Measurements from ENCODE around the gene ASIP. TPM values are rescaled to one million over a fixed set of nuclear protein-coding genes. Genes with fewer than 3 reads are reported as not detected.

The ASIP gene
- total and polyA plus RNA-seq, 2 of the 4 experiments (the other 2 are of a cell fraction) = not detected

GRCh38 chr20:34233687-34234086, 7.5 kb upstream of the ASIP start:
- ATAC-seq (ENCODE audit: low read depth) = no peak
- no peak overlapping the region for H3K56ac ChIP-seq (ENCODE audit: extremely low read depth, insufficient read depth, low read length)
- H3K9ac ChIP-seq (ENCODE audit: low read depth, low read length) = no peak overlapping the region
- H3K27me3 ChIP-seq (ENCODE audit: control insufficient read depth, insufficient read depth, low read length) = peaks cover 9% of the 10 kb centered on the region
- no peak overlapping the region for H4K5ac ChIP-seq (ENCODE audit: low read depth, low read length)
- ChIA-PET POLR2A (ENCODE audit: unreplicated experiment) (no interaction called here), CTCF (no interaction called here)
- H2BK120ac ChIP-seq (ENCODE audit: low read depth, low read length) = no peak overlapping the region
- in situ Hi-C loops (cut with MboI; ENCODE audit: low sequenced_read_pairs) = no loop called here
- H4K8ac ChIP-seq (ENCODE audit: low read depth in 2 of 2, low read length in 2 of 2) = no peak overlapping the region
- no peak overlapping the region for H2BK20ac ChIP-seq (ENCODE audit: low read depth, low read length)
- H2AFZ ChIP-seq (replicated peaks; ENCODE audit: low read length, poor library complexity) = no peak overlapping the region
- no peak overlapping the region for H3K4ac ChIP-seq (ENCODE audit: low read depth, low read length)
- H2BK5ac ChIP-seq (ENCODE audit: low read depth, low read length, poor library complexity, severe bottlenecking) = no peak overlapping the region
- H2AK9ac ChIP-seq (replicated peaks; ENCODE audit: low read depth, low read length, poor library complexity) = no peak overlapping the region
- no peak for DNase-seq
- no peak overlapping the region for H2AK5ac ChIP-seq (ENCODE audit: low read depth, low read length)
- H3K9me1 ChIP-seq (ENCODE audit: insufficient read depth, low read length) = no peaks in the 10 kb centered on the region
- H2BK15ac ChIP-seq (ENCODE audit: low read depth, low read length) = no peak overlapping the region
- H4K20me1 ChIP-seq (ENCODE audit: insufficient read depth, low read length) = no peaks in the 10 kb centered on the region
- no peak overlapping the region for H3K4me2 ChIP-seq (ENCODE audit: low read depth, low read length)
- no peak overlapping the region for H3K4me3 ChIP-seq (ENCODE audit: insufficient read depth, low read depth, low read length)
- dilution Hi-C loops (cut with HindIII; ENCODE audit: low sequenced_read_pairs, unreplicated experiment) = no loop called here
- H3K18ac ChIP-seq (ENCODE audit: low read depth, low read length) = no peak overlapping the region
- intact Hi-C loops (cut with micrococcal nuclease) = no loop called here
- H3K14ac ChIP-seq (replicated peaks; ENCODE audit: low read depth, low read length) = no peak overlapping the region
- no peak for TF ChIP-seq MXI1 (IDR thresholded peaks at IDR 0.05; ENCODE audit: borderline replicate concordance, low read depth, low read length)
- TF ChIP-seq POLR2A (IDR thresholded peaks at IDR 0.05; ENCODE audit: low read depth, low read length) = no peak
- TF ChIP-seq NFE2L2 (IDR thresholded peaks at IDR 0.05; ENCODE audit: low read depth, low read length) = no peak
- TF ChIP-seq CHD1 (IDR thresholded peaks at IDR 0.05; ENCODE audit: low read depth, low read length) = no peak
- no peak for TF ChIP-seq RAD21 (IDR thresholded peaks at IDR 0.05; ENCODE audit: low read length)
- TF ChIP-seq RFX5 (IDR thresholded peaks at IDR 0.05; ENCODE audit: low read depth, low read length) = no peak
- TF ChIP-seq MAZ (IDR thresholded peaks at IDR 0.05; ENCODE audit: borderline replicate concordance, low read depth, low read length) = no peak
- no peak for TF ChIP-seq USF2 (IDR thresholded peaks at IDR 0.05; ENCODE audit: low read depth, low read length)
- no peak for TF ChIP-seq RCOR1 (IDR thresholded peaks at IDR 0.05; ENCODE audit: insufficient replicate concordance, low read length)
- TF ChIP-seq CTCF (conservative IDR thresholded peaks at IDR 0.05; ENCODE audit: low read depth, low read length) = no peak
- no peak for TF ChIP-seq BHLHE40 (IDR thresholded peaks at IDR 0.05; ENCODE audit: low read depth, low read length)
- no peak for TF ChIP-seq ELK1 (IDR thresholded peaks at IDR 0.05; ENCODE audit: borderline replicate concordance, low read depth, low read length)
- no peak for TF ChIP-seq SMC3 (IDR thresholded peaks at IDR 0.05; ENCODE audit: low read depth, low read length)
- no peak for TF ChIP-seq CEBPB (IDR thresholded peaks at IDR 0.05; ENCODE audit: low read depth, low read length)
- H3K36me3 ChIP-seq (ENCODE audit: control insufficient read depth, insufficient read depth, low read length) = no peaks in the 10 kb centered on the region
- no TSS peak for BruUV-seq (replicated peaks)
- H3K27ac ChIP-seq (ENCODE audit: insufficient read depth, low read length) = no peak overlapping the region
- H3K4me1 ChIP-seq (ENCODE audit: control insufficient read depth, insufficient read depth, low read length) = no peaks in the 10 kb centered on the region
- H4K91ac ChIP-seq (ENCODE audit: insufficient read depth, low read depth, low read length) = no peak overlapping the region
- H3K9me3 ChIP-seq (ENCODE audit: control insufficient read depth, insufficient read depth, low read length) = peaks cover 8% of the 10 kb centered on the region
- no peaks in the 10 kb centered on the region for H3K79me1 ChIP-seq (ENCODE audit: low read depth in 1 of 2, low read length in 2 of 2)
- H3K23ac ChIP-seq (ENCODE audit: low read depth, low read length) = no peak overlapping the region
